ENCODE data around the gene SCARF1. TPM values are rescaled to one million over a fixed set of nuclear protein-coding genes. Genes with fewer than 3 reads are reported as not detected.

The SCARF1 gene
- polyA plus RNA-seq, 1 donor (not counting 4 experiments of a cell fraction or from before 2014, with no cell fraction given): 0.05 TPM

- FAIRE-seq: no peak
- peaks cover 6% of the 10 kb centered on the region for H3K27me3 ChIP-seq (ENCODE audit: control insufficient read depth, extremely low read depth, insufficient read depth, low read length)
- H3K4me2 ChIP-seq (ENCODE audit: control insufficient read depth, extremely low read depth, insufficient read depth, low read depth, low read length): no peak overlapping the region
- H3K4me1 ChIP-seq (ENCODE audit: control insufficient read depth, extremely low read depth, insufficient read depth, low read length): peaks cover 8% of the 10 kb centered on the region
- no peaks in the 10 kb centered on the region for H3K9me1 ChIP-seq (ENCODE audit: control insufficient read depth, extremely low read depth, insufficient read depth, low read length)
- H4K20me1 ChIP-seq (ENCODE audit: control insufficient read depth, extremely low read depth, insufficient read depth, low read length): no peaks in the 10 kb centered on the region
- H3K27ac ChIP-seq (ENCODE audit: control insufficient read depth, insufficient read depth, low read length): no peak overlapping the region
- dilution Hi-C loops (cut with MboI; ENCODE audit: extremely low pct_ligation_motif_present, low sequenced_read_pairs): no loop called here
- no peak overlapping the region for H3K9ac ChIP-seq (ENCODE audit: control insufficient read depth, extremely low read depth, insufficient read depth, low read length)
- H3K79me2 ChIP-seq (ENCODE audit: control insufficient read depth, insufficient read depth, low read length): no peaks in the 10 kb centered on the region
- H3K36me3 ChIP-seq (ENCODE audit: control insufficient read depth in 2 of 2, extremely low read depth in 1 of 2, insufficient read depth in 2 of 2, low read length in 2 of 2): peaks cover 0 to 3% of the 10 kb centered on the region in 2 experiments
- H3K4me3 ChIP-seq (ENCODE audit: control insufficient read depth in 2 of 3, extremely low read depth in 1 of 3, insufficient read depth in 2 of 3, low read depth in 1 of 3, low read length in 3 of 3): no peak overlapping the region
- TF ChIP-seq CTCF (optimal IDR thresholded peaks at IDR 0.05 in 1 of 3, IDR thresholded peaks at IDR 0.05 in 1 of 3, conservative IDR thresholded peaks at IDR 0.05 in 1 of 3; ENCODE audit: extremely low read depth in 1 of 3, insufficient read depth in 2 of 3, low read length in 3 of 3) (no peak), EZH2 (IDR thresholded peaks at IDR 0.05; ENCODE audit: low read length) (no peak)
- no peak overlapping the region for H2AFZ ChIP-seq (ENCODE audit: control insufficient read depth, low read length)
- DNase-seq (ENCODE audit: low read depth, low spot score): no peak
- no peaks in the 10 kb centered on the region for H3K9me3 ChIP-seq (ENCODE audit: control insufficient read depth, low read depth, low read length)
Observed at GRCh38 chr17:1630662-1631061, 14.9 kb downstream of the SCARF1 start.

- peaks cover 8% of the 10 kb centered on the region for H3K4me1 ChIP-seq (ENCODE audit: control insufficient read depth, extremely low read depth, insufficient read depth, low read length)
- peak overlapping the region; percentile 95 for H3K4me2 ChIP-seq (ENCODE audit: control insufficient read depth, extremely low read depth, insufficient read depth, low read depth, low read length)
- dilution Hi-C loops (cut with MboI; ENCODE audit: extremely low pct_ligation_motif_present, low sequenced_read_pairs): no loop called here
- H3K36me3 ChIP-seq (ENCODE audit: control insufficient read depth in 2 of 2, extremely low read depth in 1 of 2, insufficient read depth in 2 of 2, low read length in 2 of 2): peaks cover 0 to 5% of the 10 kb centered on the region in 2 experiments
- no peaks in the 10 kb centered on the region for H3K79me2 ChIP-seq (ENCODE audit: control insufficient read depth, insufficient read depth, low read length)
- peak overlapping the region; percentile 74 to 76 (median 76) for H3K4me3 ChIP-seq (ENCODE audit: control insufficient read depth in 2 of 3, extremely low read depth in 1 of 3, insufficient read depth in 2 of 3, low read depth in 1 of 3, low read length in 3 of 3)
- no peak for DNase-seq (ENCODE audit: low read depth, low spot score)
- no peak overlapping the region for H3K27ac ChIP-seq (ENCODE audit: control insufficient read depth, insufficient read depth, low read length)
- peak overlapping the region; percentile 84 for H2AFZ ChIP-seq (ENCODE audit: control insufficient read depth, low read length)
- no peak for FAIRE-seq
- no peaks in the 10 kb centered on the region for H3K9me1 ChIP-seq (ENCODE audit: control insufficient read depth, extremely low read depth, insufficient read depth, low read length)
- peaks cover 6% of the 10 kb centered on the region for H3K27me3 ChIP-seq (ENCODE audit: control insufficient read depth, extremely low read depth, insufficient read depth, low read length)
- peak overlapping the region; percentile 73 for H3K9ac ChIP-seq (ENCODE audit: control insufficient read depth, extremely low read depth, insufficient read depth, low read length)
- no peaks in the 10 kb centered on the region for H3K9me3 ChIP-seq (ENCODE audit: control insufficient read depth, low read depth, low read length)
- no peaks in the 10 kb centered on the region for H4K20me1 ChIP-seq (ENCODE audit: control insufficient read depth, extremely low read depth, insufficient read depth, low read length)
- TF ChIP-seq CTCF (optimal IDR thresholded peaks at IDR 0.05 in 1 of 3, IDR thresholded peaks at IDR 0.05 in 1 of 3, conservative IDR thresholded peaks at IDR 0.05 in 1 of 3; ENCODE audit: extremely low read depth in 1 of 3, insufficient read depth in 2 of 3, low read length in 3 of 3) (peak; percentile 77 to 95 (median 83)), EZH2 (IDR thresholded peaks at IDR 0.05; ENCODE audit: low read length) (no peak)
Observed at GRCh38 chr17:1629504-1630310, 15.8 kb downstream of the SCARF1 start.
